Endodermal cell (in vitro differentiated cells): ENCODE data around the gene FAM98B. TPM values are rescaled to one million over a fixed set of nuclear protein-coding genes. Genes with fewer than 3 reads are reported as not detected.
A peak's percentile ranks its signal among the peaks of the same experiment; 100 is the strongest.
"Not testable (repeated sequence)": the region's sequence is repeated elsewhere in the genome, so short reads cannot be mapped to it uniquely, and the experiment has no call there.

Experiments used
- DNase-seq: peaks from one replicate; pipeline ENCODE4 v3.0.0-alpha.2; 2017
- H3K27ac ChIP-seq: 2 replicates; pipeline ENCODE4 v1.5.1; 2013; ENCODE audit warnings: mild to moderate bottlenecking, low read depth, low read length, moderate library complexity
- H3K27me3 ChIP-seq: 2 replicates; pipeline ENCODE4 v1.6.1; 2013; ENCODE audit warnings: mild to moderate bottlenecking, low read length, moderate library complexity; ENCODE audit not compliant: insufficient read depth, control insufficient read depth, poor library complexity, severe bottlenecking
- H3K36me3 ChIP-seq: 2 replicates; pipeline ENCODE4 v1.7.0; 2013; ENCODE audit warnings: mild to moderate bottlenecking, low read length, moderate library complexity; ENCODE audit not compliant: control insufficient read depth, insufficient read depth
- H3K4me1 ChIP-seq: one replicate; pipeline ENCODE4 v1.7.0; 2013; ENCODE audit warnings: low read length; ENCODE audit not compliant: control insufficient read depth, insufficient read depth
- H3K4me3 ChIP-seq: 2 replicates; pipeline ENCODE4 v1.5.1; 2013; ENCODE audit warnings: mild to moderate bottlenecking, low read length, moderate library complexity
- H3K9ac ChIP-seq: 2 replicates; pipeline ENCODE4 v1.6.1; 2013; ENCODE audit warnings: mild to moderate bottlenecking, low read length, moderate library complexity; ENCODE audit not compliant: poor library complexity, severe bottlenecking; ENCODE audit errors: extremely low read depth
- H3K9me3 ChIP-seq: 2 replicates; pipeline ENCODE4 v1.6.1; 2013; ENCODE audit warnings: mild to moderate bottlenecking, low read length, moderate library complexity; ENCODE audit not compliant: control insufficient read depth
- H3K27ac Mint-ChIP-seq: 2 replicates; pipeline ENCODE4 v1.8.0; 2020; ENCODE audit warnings: mixed read lengths
- H3K27me3 Mint-ChIP-seq: 2 replicates; pipeline ENCODE4 v1.8.0; 2021; ENCODE audit warnings: mild to moderate bottlenecking, mixed read lengths; ENCODE audit not compliant: insufficient read depth
- H3K36me3 Mint-ChIP-seq: 2 replicates; pipeline ENCODE4 v1.8.0; 2020; ENCODE audit warnings: low read depth, mixed read lengths
- H3K4me1 Mint-ChIP-seq: 2 replicates; pipeline ENCODE4 v1.8.0; 2020; ENCODE audit warnings: mixed read lengths
- H3K4me3 Mint-ChIP-seq: 2 replicates; pipeline ENCODE4 v1.8.0; 2020; ENCODE audit warnings: mild to moderate bottlenecking, moderate library complexity, mixed read lengths
- H3K9me3 Mint-ChIP-seq: 2 replicates; pipeline ENCODE4 v1.8.0; 2020; ENCODE audit warnings: mild to moderate bottlenecking, mixed read lengths
- WGBS, 2 experiments: methylation state at CpG; one replicate each; pipeline versions ENCODE4 v1.1.5 to v1.1.7; 2013; ENCODE audit warnings: missing lambda C conversion rate in 2 of 2, mixed read lengths in 1 of 2; ENCODE audit not compliant: insufficient coverage in 1 of 2, insufficient read length in 1 of 2; 5-methylcytosine and 5-hydroxymethylcytosine counted together
- total RNA-seq, 2 donors: library from RNA; stranded (reverse); fragmentation: NEBNext Ultra II Directional in 1 of 2; extraction: Animal tissue kit (Norgen Biotek cat#: 25700) in 1 of 2; gene quantifications; 2 replicates in 1 of 2; 3 replicates in 1 of 2; pipeline ENCODE4 v1.2.1, GENCODE V29; 2021
- TF ChIP-seq, protein P1 (sequence below): fragments of 200-600 bp; sonication (generic); conservative IDR thresholded peaks from 2 replicates; pipeline ENCODE4 v1.5.0; 2021; ENCODE audit warnings: antibody characterized with exemption, mild to moderate bottlenecking

FAM98B gene
- total RNA-seq, 2 donors from 2014 or later: 54.3 to 55.9 TPM

GRCh38 chr15:38427380-38427779, 26.5 kb upstream of the FAM98B start:
- Mint-ChIP-seq H3K9me3 (no peaks in the 10 kb centered on the region), H3K36me3 (no peaks in the 10 kb centered on the region), H3K27ac (no peak overlapping the region), H3K27me3 (peaks cover 31% of the 10 kb centered on the region), H3K4me3 (no peak overlapping the region), H3K4me1 (no peaks in the 10 kb centered on the region)
- H3K4me3 ChIP-seq: no peak overlapping the region
- H3K9me3 ChIP-seq: peaks cover 6% of the 10 kb centered on the region
- peaks cover 2% of the 10 kb centered on the region for H3K27me3 ChIP-seq
- 82 to 86% methylated on average over 1 of the region's 1 CpG for WGBS, 2 experiments
- TF ChIP-seq, protein P1, sequence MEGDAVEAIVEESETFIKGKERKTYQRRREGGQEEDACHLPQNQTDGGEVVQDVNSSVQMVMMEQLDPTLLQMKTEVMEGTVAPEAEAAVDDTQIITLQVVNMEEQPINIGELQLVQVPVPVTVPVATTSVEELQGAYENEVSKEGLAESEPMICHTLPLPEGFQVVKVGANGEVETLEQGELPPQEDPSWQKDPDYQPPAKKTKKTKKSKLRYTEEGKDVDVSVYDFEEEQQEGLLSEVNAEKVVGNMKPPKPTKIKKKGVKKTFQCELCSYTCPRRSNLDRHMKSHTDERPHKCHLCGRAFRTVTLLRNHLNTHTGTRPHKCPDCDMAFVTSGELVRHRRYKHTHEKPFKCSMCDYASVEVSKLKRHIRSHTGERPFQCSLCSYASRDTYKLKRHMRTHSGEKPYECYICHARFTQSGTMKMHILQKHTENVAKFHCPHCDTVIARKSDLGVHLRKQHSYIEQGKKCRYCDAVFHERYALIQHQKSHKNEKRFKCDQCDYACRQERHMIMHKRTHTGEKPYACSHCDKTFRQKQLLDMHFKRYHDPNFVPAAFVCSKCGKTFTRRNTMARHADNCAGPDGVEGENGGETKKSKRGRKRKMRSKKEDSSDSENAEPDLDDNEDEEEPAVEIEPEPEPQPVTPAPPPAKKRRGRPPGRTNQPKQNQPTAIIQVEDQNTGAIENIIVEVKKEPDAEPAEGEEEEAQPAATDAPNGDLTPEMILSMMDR: peak; percentile 50
- no peak for DNase-seq
- H3K27ac ChIP-seq: no peak overlapping the region
- H3K4me1 ChIP-seq: no peaks in the 10 kb centered on the region
- H3K36me3 ChIP-seq: no peaks in the 10 kb centered on the region
- no peak overlapping the region for H3K9ac ChIP-seq

GRCh38 chr15:38430106-38430760, 23.7 kb upstream of the FAM98B start:
- WGBS, 2 experiments: 93 to 97% methylated on average over 2 to 3 of the region's 3 CpGs
- no peak for DNase-seq
- Mint-ChIP-seq H3K9me3 (no peaks in the 10 kb centered on the region), H3K4me1 (no peaks in the 10 kb centered on the region), H3K4me3 (no peak overlapping the region), H3K27ac (no peak overlapping the region), H3K36me3 (no peaks in the 10 kb centered on the region), H3K27me3 (peaks cover 45% of the 10 kb centered on the region)
- peaks cover 5% of the 10 kb centered on the region for H3K9me3 ChIP-seq
- H3K4me1 ChIP-seq: no peaks in the 10 kb centered on the region
- TF ChIP-seq, protein P1: no peak
- no peak overlapping the region for H3K27ac ChIP-seq
- H3K4me3 ChIP-seq: no peak overlapping the region
- H3K9ac ChIP-seq: no peak overlapping the region
- H3K27me3 ChIP-seq: peaks cover 26% of the 10 kb centered on the region
- H3K36me3 ChIP-seq: no peaks in the 10 kb centered on the region

GRCh38 chr15:38436993-38437392, 16.9 kb upstream of the FAM98B start:
- H3K27ac ChIP-seq: no peak overlapping the region
- peaks cover 4% of the 10 kb centered on the region for H3K4me1 ChIP-seq
- Mint-ChIP-seq H3K4me3 (no peak overlapping the region), H3K4me1 (peaks cover 5% of the 10 kb centered on the region), H3K27me3 (peaks cover 84% of the 10 kb centered on the region), H3K9me3 (no peaks in the 10 kb centered on the region), H3K36me3 (no peaks in the 10 kb centered on the region), H3K27ac (no peak overlapping the region)
- no peaks in the 10 kb centered on the region for H3K36me3 ChIP-seq
- peaks cover 85% of the 10 kb centered on the region for H3K27me3 ChIP-seq
- no peak overlapping the region for H3K4me3 ChIP-seq
- WGBS, 2 experiments: 0% methylated on average over 1 of the region's 1 CpG; no CpG with 5 or more reads in 1 of the 2 experiments
- no peaks in the 10 kb centered on the region for H3K9me3 ChIP-seq
- no peak for DNase-seq
- no peak overlapping the region for H3K9ac ChIP-seq
- TF ChIP-seq, protein P1: no peak

- H3K4me1 ChIP-seq, H3K9ac ChIP-seq, H3K4me3 Mint-ChIP-seq, H3K36me3 ChIP-seq, H3K36me3 Mint-ChIP-seq, H3K9me3 ChIP-seq, H3K4me3 ChIP-seq, H3K27ac Mint-ChIP-seq, H3K4me1 Mint-ChIP-seq, H3K9me3 Mint-ChIP-seq, DNase-seq, H3K27ac ChIP-seq: not testable (repeated sequence)
- 93 to 96% methylated on average over 2 to 4 of the region's 4 CpGs for WGBS, 2 experiments
- peaks cover 86% of the 10 kb centered on the region for H3K27me3 Mint-ChIP-seq
- peaks cover 87% of the 10 kb centered on the region for H3K27me3 ChIP-seq
Observed at GRCh38 chr15:38437603-38438002, 16.3 kb upstream of the FAM98B start.
